ENCODE data around the gene RASA2. TPM values are rescaled to one million over a fixed set of nuclear protein-coding genes. Genes with fewer than 3 reads are reported as not detected.

Gene RASA2
- total RNA-seq, 1 experiment from 2014 or later = 17.1 TPM

GRCh38 chr3:141618103-141618910 is 131.5 kb downstream of the RASA2 start:
- no peak for TF ChIP-seq EZH2 (IDR thresholded peaks at IDR 0.05; ENCODE audit: low read depth)
- TF ChIP-seq, protein P1, sequence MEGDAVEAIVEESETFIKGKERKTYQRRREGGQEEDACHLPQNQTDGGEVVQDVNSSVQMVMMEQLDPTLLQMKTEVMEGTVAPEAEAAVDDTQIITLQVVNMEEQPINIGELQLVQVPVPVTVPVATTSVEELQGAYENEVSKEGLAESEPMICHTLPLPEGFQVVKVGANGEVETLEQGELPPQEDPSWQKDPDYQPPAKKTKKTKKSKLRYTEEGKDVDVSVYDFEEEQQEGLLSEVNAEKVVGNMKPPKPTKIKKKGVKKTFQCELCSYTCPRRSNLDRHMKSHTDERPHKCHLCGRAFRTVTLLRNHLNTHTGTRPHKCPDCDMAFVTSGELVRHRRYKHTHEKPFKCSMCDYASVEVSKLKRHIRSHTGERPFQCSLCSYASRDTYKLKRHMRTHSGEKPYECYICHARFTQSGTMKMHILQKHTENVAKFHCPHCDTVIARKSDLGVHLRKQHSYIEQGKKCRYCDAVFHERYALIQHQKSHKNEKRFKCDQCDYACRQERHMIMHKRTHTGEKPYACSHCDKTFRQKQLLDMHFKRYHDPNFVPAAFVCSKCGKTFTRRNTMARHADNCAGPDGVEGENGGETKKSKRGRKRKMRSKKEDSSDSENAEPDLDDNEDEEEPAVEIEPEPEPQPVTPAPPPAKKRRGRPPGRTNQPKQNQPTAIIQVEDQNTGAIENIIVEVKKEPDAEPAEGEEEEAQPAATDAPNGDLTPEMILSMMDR (conservative IDR thresholded peaks at IDR 0.05) = no peak
- H3K9me2 ChIP-seq (ENCODE audit: insufficient read depth) = no peaks in the 10 kb centered on the region
- H2AFZ ChIP-seq = no peak overlapping the region
- no peaks in the 10 kb centered on the region for H3K4me1 ChIP-seq (replicated peaks; ENCODE audit: insufficient read depth)
- no peaks in the 10 kb centered on the region for H3K27me3 ChIP-seq (ENCODE audit: insufficient read depth, low read depth)
- intact Hi-C loops (cut with micrococcal nuclease; ENCODE audit: unreplicated experiment) = no loop called here
- DNase-seq = no peak
- no peak overlapping the region for H3K27ac ChIP-seq
- no peaks in the 10 kb centered on the region for H3K79me2 ChIP-seq (ENCODE audit: low read depth)
- POLR2A ChIA-PET (ENCODE audit: unreplicated experiment) = no interaction called here
- no peak overlapping the region for H3K4me3 ChIP-seq
- H3F3A ChIP-seq (ENCODE audit: insufficient read depth, low read depth) = no peaks in the 10 kb centered on the region; the same call in 1 of the 2 replicates
- H3K36me3 ChIP-seq (ENCODE audit: low read depth) = no peaks in the 10 kb centered on the region
- H4K20me1 ChIP-seq (ENCODE audit: insufficient read depth) = no peaks in the 10 kb centered on the region
- BruUV-seq (replicated peaks) = no TSS peak
- H3K4me2 ChIP-seq = no peak overlapping the region
- CTCF ChIA-PET = no interaction called here
- H3K9me3 ChIP-seq (ENCODE audit: insufficient read depth, low read depth) = no peaks in the 10 kb centered on the region

- DNase-seq = no peak
- no peaks in the 10 kb centered on the region for H3K27me3 ChIP-seq (ENCODE audit: insufficient read depth, low read depth)
- no peak overlapping the region for H3K4me2 ChIP-seq
- no peaks in the 10 kb centered on the region for H3K36me3 ChIP-seq (ENCODE audit: low read depth)
- H4K20me1 ChIP-seq (ENCODE audit: insufficient read depth) = no peaks in the 10 kb centered on the region
- no peak overlapping the region for H2AFZ ChIP-seq
- no TSS peak for BruUV-seq (replicated peaks)
- ChIA-PET CTCF (no interaction called here), POLR2A (ENCODE audit: unreplicated experiment) (no interaction called here)
- H3K9me3 ChIP-seq (ENCODE audit: insufficient read depth, low read depth) = no peaks in the 10 kb centered on the region
- no peak overlapping the region for H3K4me3 ChIP-seq
- H3F3A ChIP-seq (ENCODE audit: insufficient read depth, low read depth) = no peaks in the 10 kb centered on the region; the same call in 1 of the 2 replicates
- no peak overlapping the region for H3K27ac ChIP-seq
- intact Hi-C loops (cut with micrococcal nuclease; ENCODE audit: unreplicated experiment) = no loop called here
- H3K4me1 ChIP-seq (replicated peaks; ENCODE audit: insufficient read depth) = no peaks in the 10 kb centered on the region
- no peaks in the 10 kb centered on the region for H3K9me2 ChIP-seq (ENCODE audit: insufficient read depth)
- H3K79me2 ChIP-seq (ENCODE audit: low read depth) = no peaks in the 10 kb centered on the region
- TF ChIP-seq, protein P1 (conservative IDR thresholded peaks at IDR 0.05) = no peak
- no peak for TF ChIP-seq EZH2 (IDR thresholded peaks at IDR 0.05; ENCODE audit: low read depth)
These were observed 132.1 kb downstream of the RASA2 start for GRCh38 chr3:141618938-141619337.

- no peak overlapping the region for H3K27ac ChIP-seq
- intact Hi-C loops (cut with micrococcal nuclease; ENCODE audit: unreplicated experiment) = no loop called here
- TF ChIP-seq EZH2 (IDR thresholded peaks at IDR 0.05; ENCODE audit: low read depth) = no peak
- TF ChIP-seq, protein P1 (conservative IDR thresholded peaks at IDR 0.05) = no peak
- ChIA-PET POLR2A (ENCODE audit: unreplicated experiment) (no interaction called here), CTCF (no interaction called here)
- H3K4me2 ChIP-seq = no peak overlapping the region
- H2AFZ ChIP-seq = no peak overlapping the region
- H3F3A ChIP-seq (ENCODE audit: insufficient read depth, low read depth) = no peaks in the 10 kb centered on the region; the same call in 1 of the 2 replicates
- no peaks in the 10 kb centered on the region for H3K27me3 ChIP-seq (ENCODE audit: insufficient read depth, low read depth)
- DNase-seq = no peak
- H3K79me2 ChIP-seq (ENCODE audit: low read depth) = no peaks in the 10 kb centered on the region
- BruUV-seq (replicated peaks) = no TSS peak
- no peak overlapping the region for H3K4me3 ChIP-seq
- no peaks in the 10 kb centered on the region for H4K20me1 ChIP-seq (ENCODE audit: insufficient read depth)
- H3K4me1 ChIP-seq (replicated peaks; ENCODE audit: insufficient read depth) = no peaks in the 10 kb centered on the region
- no peaks in the 10 kb centered on the region for H3K9me2 ChIP-seq (ENCODE audit: insufficient read depth)
- no peaks in the 10 kb centered on the region for H3K36me3 ChIP-seq (ENCODE audit: low read depth)
- no peaks in the 10 kb centered on the region for H3K9me3 ChIP-seq (ENCODE audit: insufficient read depth, low read depth)
These were observed 132.6 kb downstream of the RASA2 start for GRCh38 chr3:141619450-141619849.

Measured in PC-9 (cell line).